Measurements from ENCODE around the gene RAD51B. TPM values are rescaled to one million over a fixed set of nuclear protein-coding genes. Genes with fewer than 3 reads are reported as not detected.

RAD51B gene
- total RNA-seq, 1 experiment from 2014 or later: 14.2 TPM

DNA sequence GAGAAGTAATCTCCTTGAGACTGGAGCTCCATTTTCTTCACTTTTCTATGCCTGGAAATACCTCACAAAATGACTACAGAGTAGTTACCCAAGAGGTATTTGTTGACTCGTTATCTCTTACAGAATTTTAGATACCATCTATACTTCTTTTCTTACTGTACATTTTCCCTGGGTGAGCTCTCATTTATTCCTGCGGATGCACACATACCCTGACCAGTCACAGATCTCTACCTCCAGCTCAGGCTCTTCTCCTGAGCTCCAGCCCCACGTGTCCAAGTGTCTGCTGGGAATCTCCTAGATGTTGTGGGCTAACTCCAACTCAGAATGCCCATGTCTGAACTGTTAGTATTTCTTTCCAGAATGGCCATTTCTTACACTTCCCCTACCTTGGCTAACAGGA lies 403.1 kb downstream of the RAD51B start (continued):
- TF ChIP-seq KAT7 (CRISPR knock-in tag; IDR thresholded peaks at IDR 0.05; ENCODE audit: borderline replicate concordance): no peak

DNA sequence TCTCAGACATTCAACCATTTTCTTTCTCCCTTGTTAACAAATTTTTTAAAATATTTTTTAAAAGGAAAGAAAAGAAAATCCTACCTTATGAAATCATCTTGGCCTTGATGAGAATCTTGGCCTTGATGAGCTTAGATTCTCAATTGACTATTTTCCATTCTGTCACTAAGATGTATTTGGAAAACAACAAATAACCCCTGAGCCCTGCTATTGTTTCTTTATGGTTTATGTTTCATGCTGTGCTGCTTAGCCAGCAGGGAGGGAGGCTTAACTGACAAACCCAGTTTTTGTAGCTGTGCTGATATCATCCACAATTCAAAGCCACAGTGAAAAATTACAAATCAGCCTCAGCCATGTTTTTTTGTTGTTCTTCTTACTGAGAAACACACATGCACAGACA lies 404.1 kb downstream of the RAD51B start:
- Mint-ChIP-seq H3K27me3 (ENCODE audit: low read depth) (no peaks in the 10 kb centered on the region), H3K9me3 (peaks cover 19% of the 10 kb centered on the region), H3K4me3 (no peak overlapping the region), H3K4me1 (peaks cover 14% of the 10 kb centered on the region), H3K36me3 (peaks cover 3% of the 10 kb centered on the region; the same call in 1 of the 2 replicates), H3K27ac (no peak overlapping the region; the same call in none of the 2 replicates)
- no peak for DNase-seq (ENCODE audit: low spot score)
- POLR2A ChIA-PET: no interaction called here
- CTCF ChIA-PET: no interaction called here
- no peak for ATAC-seq
- TF ChIP-seq, protein P1, sequence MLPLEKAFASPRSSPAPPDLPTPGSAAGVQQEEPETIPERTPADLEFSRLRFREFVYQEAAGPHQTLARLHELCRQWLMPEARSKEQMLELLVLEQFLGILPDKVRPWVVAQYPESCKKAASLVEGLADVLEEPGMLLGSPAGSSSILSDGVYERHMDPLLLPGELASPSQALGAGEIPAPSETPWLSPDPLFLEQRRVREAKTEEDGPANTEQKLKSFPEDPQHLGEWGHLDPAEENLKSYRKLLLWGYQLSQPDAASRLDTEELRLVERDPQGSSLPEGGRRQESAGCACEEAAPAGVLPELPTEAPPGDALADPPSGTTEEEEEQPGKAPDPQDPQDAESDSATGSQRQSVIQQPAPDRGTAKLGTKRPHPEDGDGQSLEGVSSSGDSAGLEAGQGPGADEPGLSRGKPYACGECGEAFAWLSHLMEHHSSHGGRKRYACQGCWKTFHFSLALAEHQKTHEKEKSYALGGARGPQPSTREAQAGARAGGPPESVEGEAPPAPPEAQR (CRISPR knock-in tag; IDR thresholded peaks at IDR 0.05): no peak
- TF ChIP-seq, protein P2, sequence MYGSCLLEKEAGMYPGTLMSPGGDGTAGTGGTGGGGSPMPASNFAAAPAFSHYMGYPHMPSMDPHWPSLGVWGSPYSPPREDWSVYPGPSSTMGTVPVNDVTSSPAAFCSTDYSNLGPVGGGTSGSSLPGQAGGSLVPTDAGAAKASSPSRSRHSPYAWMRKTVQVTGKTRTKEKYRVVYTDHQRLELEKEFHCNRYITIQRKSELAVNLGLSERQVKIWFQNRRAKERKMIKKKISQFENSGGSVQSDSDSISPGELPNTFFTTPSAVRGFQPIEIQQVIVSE (CRISPR knock-in tag; IDR thresholded peaks at IDR 0.05; ENCODE audit: borderline replicate concordance): no peak
- no peak for TF ChIP-seq MXD4 (CRISPR knock-in tag; IDR thresholded peaks at IDR 0.05; ENCODE audit: borderline replicate concordance)
- no peak for TF ChIP-seq ZNF423 (CRISPR knock-in tag; IDR thresholded peaks at IDR 0.05)
- TF ChIP-seq CREM (CRISPR knock-in tag; IDR thresholded peaks at IDR 0.05): no peak
- TF ChIP-seq, protein P3, sequence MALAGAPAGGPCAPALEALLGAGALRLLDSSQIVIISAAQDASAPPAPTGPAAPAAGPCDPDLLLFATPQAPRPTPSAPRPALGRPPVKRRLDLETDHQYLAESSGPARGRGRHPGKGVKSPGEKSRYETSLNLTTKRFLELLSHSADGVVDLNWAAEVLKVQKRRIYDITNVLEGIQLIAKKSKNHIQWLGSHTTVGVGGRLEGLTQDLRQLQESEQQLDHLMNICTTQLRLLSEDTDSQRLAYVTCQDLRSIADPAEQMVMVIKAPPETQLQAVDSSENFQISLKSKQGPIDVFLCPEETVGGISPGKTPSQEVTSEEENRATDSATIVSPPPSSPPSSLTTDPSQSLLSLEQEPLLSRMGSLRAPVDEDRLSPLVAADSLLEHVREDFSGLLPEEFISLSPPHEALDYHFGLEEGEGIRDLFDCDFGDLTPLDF (CRISPR knock-in tag; IDR thresholded peaks at IDR 0.05): no peak
- TF ChIP-seq, protein P4, sequence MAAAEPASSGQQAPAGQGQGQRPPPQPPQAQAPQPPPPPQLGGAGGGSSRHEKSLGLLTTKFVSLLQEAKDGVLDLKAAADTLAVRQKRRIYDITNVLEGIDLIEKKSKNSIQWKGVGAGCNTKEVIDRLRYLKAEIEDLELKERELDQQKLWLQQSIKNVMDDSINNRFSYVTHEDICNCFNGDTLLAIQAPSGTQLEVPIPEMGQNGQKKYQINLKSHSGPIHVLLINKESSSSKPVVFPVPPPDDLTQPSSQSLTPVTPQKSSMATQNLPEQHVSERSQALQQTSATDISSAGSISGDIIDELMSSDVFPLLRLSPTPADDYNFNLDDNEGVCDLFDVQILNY (CRISPR knock-in tag; IDR thresholded peaks at IDR 0.05): no peak
- TF ChIP-seq RORB (CRISPR knock-in tag; IDR thresholded peaks at IDR 0.05): no peak
- TF ChIP-seq JAZF1 (CRISPR knock-in tag; IDR thresholded peaks at IDR 0.05): no peak
- no peak for TF ChIP-seq ZNF317 (CRISPR knock-in tag; IDR thresholded peaks at IDR 0.05; ENCODE audit: borderline replicate concordance, low read depth)
- TF ChIP-seq, protein P5, sequence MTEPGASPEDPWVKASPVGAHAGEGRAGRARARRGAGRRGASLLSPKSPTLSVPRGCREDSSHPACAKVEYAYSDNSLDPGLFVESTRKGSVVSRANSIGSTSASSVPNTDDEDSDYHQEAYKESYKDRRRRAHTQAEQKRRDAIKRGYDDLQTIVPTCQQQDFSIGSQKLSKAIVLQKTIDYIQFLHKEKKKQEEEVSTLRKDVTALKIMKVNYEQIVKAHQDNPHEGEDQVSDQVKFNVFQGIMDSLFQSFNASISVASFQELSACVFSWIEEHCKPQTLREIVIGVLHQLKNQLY (CRISPR knock-in tag; IDR thresholded peaks at IDR 0.05): no peak
- no peak for TF ChIP-seq TCF7 (CRISPR knock-in tag; IDR thresholded peaks at IDR 0.05; ENCODE audit: low read depth)
- TF ChIP-seq, protein P6, sequence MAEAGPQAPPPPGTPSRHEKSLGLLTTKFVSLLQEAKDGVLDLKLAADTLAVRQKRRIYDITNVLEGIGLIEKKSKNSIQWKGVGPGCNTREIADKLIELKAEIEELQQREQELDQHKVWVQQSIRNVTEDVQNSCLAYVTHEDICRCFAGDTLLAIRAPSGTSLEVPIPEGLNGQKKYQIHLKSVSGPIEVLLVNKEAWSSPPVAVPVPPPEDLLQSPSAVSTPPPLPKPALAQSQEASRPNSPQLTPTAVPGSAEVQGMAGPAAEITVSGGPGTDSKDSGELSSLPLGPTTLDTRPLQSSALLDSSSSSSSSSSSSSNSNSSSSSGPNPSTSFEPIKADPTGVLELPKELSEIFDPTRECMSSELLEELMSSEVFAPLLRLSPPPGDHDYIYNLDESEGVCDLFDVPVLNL (CRISPR knock-in tag; IDR thresholded peaks at IDR 0.05; ENCODE audit: borderline replicate concordance, low read depth): no peak
- no peak for TF ChIP-seq ATF1 (CRISPR knock-in tag; IDR thresholded peaks at IDR 0.05)
- no peak for TF ChIP-seq CREB1 (CRISPR knock-in tag; IDR thresholded peaks at IDR 0.05)
- TF ChIP-seq, protein P7, sequence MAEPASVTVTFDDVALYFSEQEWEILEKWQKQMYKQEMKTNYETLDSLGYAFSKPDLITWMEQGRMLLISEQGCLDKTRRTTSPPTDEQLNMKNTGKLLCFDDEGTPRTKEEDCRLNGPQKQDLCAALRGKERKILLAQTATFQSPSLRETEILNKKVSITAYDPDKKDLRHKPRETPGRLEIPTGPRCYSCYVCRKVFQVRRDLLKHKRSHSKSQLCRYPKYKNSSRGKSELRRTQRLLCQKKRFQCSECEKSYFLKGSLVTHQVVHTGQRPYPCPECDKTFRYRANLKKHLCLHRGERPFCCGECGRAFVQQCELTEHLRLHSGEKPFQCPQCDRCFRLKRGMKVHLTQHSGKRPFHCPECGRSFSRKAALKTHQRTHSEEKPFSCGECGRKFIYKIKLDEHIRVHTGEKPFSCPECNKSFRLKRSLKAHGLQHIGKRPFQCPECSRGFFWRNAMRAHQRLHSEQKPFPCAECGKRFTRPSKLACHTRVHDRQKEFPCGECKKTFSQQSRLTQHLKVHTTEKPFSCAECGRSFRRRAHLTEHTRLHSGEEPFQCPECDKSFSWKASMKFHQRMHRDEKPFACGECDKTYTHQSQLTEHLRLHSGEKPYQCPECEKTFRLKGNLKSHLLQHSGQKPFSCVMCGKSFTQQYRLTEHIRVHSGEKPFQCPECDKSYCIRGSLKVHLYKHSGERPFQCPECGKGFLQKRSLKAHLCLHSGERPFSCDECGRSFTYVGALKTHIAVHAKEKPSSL (CRISPR knock-in tag; conservative IDR thresholded peaks at IDR 0.05): no peak
